SU-DHL-6 (cell line): ENCODE data around the gene CLEC1B.

Experiments used
- H2AFZ ChIP-seq: fragments of 200-600 bp; sonication (generic); 2 replicates; pipeline ENCODE4 v1.6.1; 2014; ENCODE audit warnings: low read depth, mild to moderate bottlenecking, moderate library complexity, mixed read lengths, antibody characterized with exemption, low read length; ENCODE audit not compliant: severe bottlenecking
- H3F3A ChIP-seq: fragments of 200-600 bp; shearing (Covaris generic); 2 replicates; pipeline ENCODE4 v1.6.0; 2016; ENCODE audit warnings: antibody characterized with exemption, mild to moderate bottlenecking; ENCODE audit not compliant: insufficient read depth
- H3K27ac ChIP-seq: fragments of 200-600 bp; sonication (generic); 2 replicates; pipeline ENCODE4 v1.5.1; 2016; ENCODE audit warnings: low read depth, mild to moderate bottlenecking, low read length, moderate library complexity, mixed read lengths
- H3K27me3 ChIP-seq: fragments of 200-600 bp; sonication (generic), shearing (Covaris generic); 2 replicates; pipeline ENCODE4 v1.6.0; 2014; ENCODE audit warnings: mild to moderate bottlenecking, low read length
- H3K36me3 ChIP-seq: fragments of 200-600 bp; sonication (generic); 2 replicates; pipeline ENCODE4 v1.6.1; 2014; ENCODE audit warnings: mild to moderate bottlenecking, low read length, mixed read lengths
- H3K4me2 ChIP-seq: fragments of 300-600, 200-600 bp; shearing (Covaris generic), sonication (generic); 2 replicates; pipeline ENCODE4 v1.6.0; 2014; ENCODE audit warnings: low read length, low read depth, mild to moderate bottlenecking; ENCODE audit not compliant: poor library complexity, severe bottlenecking
- H3K4me3 ChIP-seq: fragments of 200-600 bp; sonication (generic); 2 replicates; pipeline ENCODE4 v1.5.1; 2014; ENCODE audit warnings: antibody characterized with exemption, low read length, mild to moderate bottlenecking, mixed read lengths; ENCODE audit not compliant: insufficient read depth, poor library complexity, severe bottlenecking
- H3K79me2 ChIP-seq: fragments of 200-600 bp; sonication (generic); 2 replicates; pipeline ENCODE4 v1.6.1; 2014; ENCODE audit warnings: mild to moderate bottlenecking, low read length, moderate library complexity; ENCODE audit not compliant: insufficient read depth
- H3K9ac ChIP-seq: fragments of 200-600 bp; sonication (generic); 2 replicates; pipeline ENCODE4 v1.7.0; 2014; ENCODE audit warnings: mild to moderate bottlenecking, low read length
- H3K9me2 ChIP-seq: fragments of 200-600 bp; sonication (generic); replicated peaks from 2 replicates; pipeline ENCODE4 v1.6.1; 2014; ENCODE audit warnings: low read length; ENCODE audit not compliant: insufficient read depth
- H3K9me3 ChIP-seq: fragments of 200-600 bp; sonication (generic); 2 replicates; pipeline ENCODE4 v1.6.1; 2014; ENCODE audit warnings: low read length, mixed read lengths; ENCODE audit not compliant: insufficient read depth
- H4K20me1 ChIP-seq: fragments of 200-600 bp; sonication (generic); 2 replicates; pipeline ENCODE4 v1.6.1; 2014; ENCODE audit warnings: low read depth, mild to moderate bottlenecking, antibody characterized with exemption, low read length, moderate library complexity, mixed read lengths
- EZH2phosphoT487 ChIP-seq: fragments of 200-600 bp; sonication (generic), shearing (Covaris generic); conservative IDR thresholded peaks from 2 replicates; pipeline ENCODE4 v1.6.1; 2018; ENCODE audit warnings: mild to moderate bottlenecking, antibody characterized with exemption, low read length, moderate library complexity, mixed read lengths
- TF ChIP-seq, protein P1 (sequence below): fragments of 200-600 bp; sonication (generic); IDR thresholded peaks from one replicate; pipeline ENCODE4 v1.5.1; 2017; ENCODE audit warnings: antibody characterized with exemption, mild to moderate bottlenecking, low read length, moderate library complexity; ENCODE audit not compliant: insufficient read depth, poor library complexity, severe bottlenecking

CLEC1B gene

GRCh38 chr12:9999016-9999415 is at the start of gene CLEC1B:
TSS of gene CLEC1B (minus strand) at chr12:9999121. CDS start at chr12:9999100, 21 bp downstream.
- Histone ChIP-seq H3K9me3 (no peaks in the 10 kb centered on the region), H3K4me3 (no peak within 1 kb of the TSS), H3K36me3 (no peaks in the 10 kb centered on the region), H3K79me2 (no peaks in the 10 kb centered on the region), H3K9me2 (no peaks in the 10 kb centered on the region), H3K27ac (no peak within 1 kb of the TSS), H3F3A (no peaks in the 10 kb centered on the region), H3K27me3 (no peaks in the 10 kb centered on the region), H3K4me2 (no peak within 1 kb of the TSS), H3K9ac (no peak within 1 kb of the TSS), H2AFZ (no peak within 1 kb of the TSS), H4K20me1 (no peaks in the 10 kb centered on the region)
- TF ChIP-seq, protein P1, sequence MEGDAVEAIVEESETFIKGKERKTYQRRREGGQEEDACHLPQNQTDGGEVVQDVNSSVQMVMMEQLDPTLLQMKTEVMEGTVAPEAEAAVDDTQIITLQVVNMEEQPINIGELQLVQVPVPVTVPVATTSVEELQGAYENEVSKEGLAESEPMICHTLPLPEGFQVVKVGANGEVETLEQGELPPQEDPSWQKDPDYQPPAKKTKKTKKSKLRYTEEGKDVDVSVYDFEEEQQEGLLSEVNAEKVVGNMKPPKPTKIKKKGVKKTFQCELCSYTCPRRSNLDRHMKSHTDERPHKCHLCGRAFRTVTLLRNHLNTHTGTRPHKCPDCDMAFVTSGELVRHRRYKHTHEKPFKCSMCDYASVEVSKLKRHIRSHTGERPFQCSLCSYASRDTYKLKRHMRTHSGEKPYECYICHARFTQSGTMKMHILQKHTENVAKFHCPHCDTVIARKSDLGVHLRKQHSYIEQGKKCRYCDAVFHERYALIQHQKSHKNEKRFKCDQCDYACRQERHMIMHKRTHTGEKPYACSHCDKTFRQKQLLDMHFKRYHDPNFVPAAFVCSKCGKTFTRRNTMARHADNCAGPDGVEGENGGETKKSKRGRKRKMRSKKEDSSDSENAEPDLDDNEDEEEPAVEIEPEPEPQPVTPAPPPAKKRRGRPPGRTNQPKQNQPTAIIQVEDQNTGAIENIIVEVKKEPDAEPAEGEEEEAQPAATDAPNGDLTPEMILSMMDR: no peak
- TF ChIP-seq EZH2phosphoT487: no peak

- Histone ChIP-seq H3K79me2 (no peaks in the 10 kb centered on the region), H3F3A (no peaks in the 10 kb centered on the region), H3K9me3 (no peaks in the 10 kb centered on the region), H2AFZ (no peak overlapping the region), H4K20me1 (no peaks in the 10 kb centered on the region), H3K27me3 (no peaks in the 10 kb centered on the region), H3K4me2 (no peak overlapping the region), H3K4me3 (no peak overlapping the region), H3K27ac (no peak overlapping the region), H3K9me2 (no peaks in the 10 kb centered on the region), H3K36me3 (no peaks in the 10 kb centered on the region), H3K9ac (no peak overlapping the region)
- TF ChIP-seq EZH2phosphoT487: no peak
- TF ChIP-seq, protein P1: no peak
Measured at GRCh38 chr12:10048526-10048925, 49.6 kb upstream of the CLEC1B start.

DNA sequence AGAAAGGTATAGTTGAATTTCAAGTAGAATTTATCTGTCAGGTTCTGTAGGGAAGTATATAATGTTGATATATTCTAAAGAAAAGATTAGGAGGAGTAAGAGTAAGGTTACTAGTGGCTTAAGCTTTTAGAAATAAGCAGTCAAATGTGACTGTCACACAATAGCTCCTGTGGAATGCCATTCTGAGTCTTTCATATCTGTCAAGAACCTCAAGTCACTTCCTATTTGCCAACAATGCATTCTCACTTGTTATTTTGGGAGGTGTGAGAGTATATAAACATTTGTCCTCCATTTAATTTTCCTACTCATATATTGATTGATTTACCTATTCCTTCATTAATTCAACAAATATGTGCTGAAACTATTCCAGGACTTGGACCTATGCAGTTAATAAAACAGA is 43.2 kb upstream of the CLEC1B start:
- H2AFZ ChIP-seq: no peak overlapping the region
- no peaks in the 10 kb centered on the region for H3K36me3 ChIP-seq
- TF ChIP-seq EZH2phosphoT487: no peak
- TF ChIP-seq, protein P1: no peak
- no peaks in the 10 kb centered on the region for H3K27me3 ChIP-seq
- H3K9me3 ChIP-seq: no peaks in the 10 kb centered on the region
- H4K20me1 ChIP-seq: no peaks in the 10 kb centered on the region
- no peaks in the 10 kb centered on the region for H3K79me2 ChIP-seq
- no peaks in the 10 kb centered on the region for H3F3A ChIP-seq
- H3K4me2 ChIP-seq: no peak overlapping the region
- H3K4me3 ChIP-seq: no peak overlapping the region
- H3K9ac ChIP-seq: no peak overlapping the region
- H3K27ac ChIP-seq: no peak overlapping the region
- H3K9me2 ChIP-seq: no peaks in the 10 kb centered on the region
